Stomach (tissue), 4 donors: ENCODE measurements around the gene C1QTNF8.

Experiments used
- POLR2A ChIP-seq, 4 donors: fragments of 450-650 bp; IDR thresholded peaks; one replicate each; pipeline ENCODE4 v1.6.1; 2016; ENCODE audit warnings: antibody characterized with exemption in 4 of 4, control low read depth in 2 of 4, mild to moderate bottlenecking in 1 of 4, moderate library complexity in 1 of 4
- POLR2AphosphoS5 ChIP-seq, 3 donors: sonication (generic); formaldehyde crosslinking; IDR thresholded peaks; one replicate each; pipeline ENCODE4 v1.6.1; 2016; ENCODE audit warnings: antibody characterized with exemption in 3 of 3
- TF ChIP-seq, protein P1 (sequence below), 7 experiments: fragments of 450-650 bp in 4 of 7; fragments of 200-600 bp in 3 of 7; sonication (generic) in 3 of 7; IDR thresholded peaks; one replicate each; pipeline ENCODE4 v1.5.1; 2016 to 2019; ENCODE audit warnings: antibody characterized with exemption in 7 of 7, control low read depth in 2 of 7, mild to moderate bottlenecking in 1 of 7

GRCh38 chr16:1081734-1082265, 14.2 kb downstream of the C1QTNF8 start:
- TF ChIP-seq, protein P1, sequence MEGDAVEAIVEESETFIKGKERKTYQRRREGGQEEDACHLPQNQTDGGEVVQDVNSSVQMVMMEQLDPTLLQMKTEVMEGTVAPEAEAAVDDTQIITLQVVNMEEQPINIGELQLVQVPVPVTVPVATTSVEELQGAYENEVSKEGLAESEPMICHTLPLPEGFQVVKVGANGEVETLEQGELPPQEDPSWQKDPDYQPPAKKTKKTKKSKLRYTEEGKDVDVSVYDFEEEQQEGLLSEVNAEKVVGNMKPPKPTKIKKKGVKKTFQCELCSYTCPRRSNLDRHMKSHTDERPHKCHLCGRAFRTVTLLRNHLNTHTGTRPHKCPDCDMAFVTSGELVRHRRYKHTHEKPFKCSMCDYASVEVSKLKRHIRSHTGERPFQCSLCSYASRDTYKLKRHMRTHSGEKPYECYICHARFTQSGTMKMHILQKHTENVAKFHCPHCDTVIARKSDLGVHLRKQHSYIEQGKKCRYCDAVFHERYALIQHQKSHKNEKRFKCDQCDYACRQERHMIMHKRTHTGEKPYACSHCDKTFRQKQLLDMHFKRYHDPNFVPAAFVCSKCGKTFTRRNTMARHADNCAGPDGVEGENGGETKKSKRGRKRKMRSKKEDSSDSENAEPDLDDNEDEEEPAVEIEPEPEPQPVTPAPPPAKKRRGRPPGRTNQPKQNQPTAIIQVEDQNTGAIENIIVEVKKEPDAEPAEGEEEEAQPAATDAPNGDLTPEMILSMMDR (IDR thresholded peaks at IDR 0.05) = no peak
- TF ChIP-seq POLR2A (IDR thresholded peaks at IDR 0.05) (no peak), POLR2AphosphoS5 (IDR thresholded peaks at IDR 0.05) (no peak)
